A549 treated with AZD9567 at 1 μM for 4 hours (cell line): Measurements from ENCODE around the gene EPM2AIP1. TPM values are rescaled to one million over a fixed set of nuclear protein-coding genes. Genes with fewer than 3 reads are reported as not detected.

Experiments
- total RNA-seq: library from RNA; stranded (reverse); fragments of 200-300 nt; extraction: Qiagen RNA extraction; gene quantifications from 5 replicates; pipeline ENCODE4 v1.2.3, GENCODE V29; 2022; ENCODE audit not compliant: insufficient read depth

EPM2AIP1 gene
- 4.6 to 8.5 TPM (median 6.5 TPM) in 5 replicates for total RNA-seq

DNA sequence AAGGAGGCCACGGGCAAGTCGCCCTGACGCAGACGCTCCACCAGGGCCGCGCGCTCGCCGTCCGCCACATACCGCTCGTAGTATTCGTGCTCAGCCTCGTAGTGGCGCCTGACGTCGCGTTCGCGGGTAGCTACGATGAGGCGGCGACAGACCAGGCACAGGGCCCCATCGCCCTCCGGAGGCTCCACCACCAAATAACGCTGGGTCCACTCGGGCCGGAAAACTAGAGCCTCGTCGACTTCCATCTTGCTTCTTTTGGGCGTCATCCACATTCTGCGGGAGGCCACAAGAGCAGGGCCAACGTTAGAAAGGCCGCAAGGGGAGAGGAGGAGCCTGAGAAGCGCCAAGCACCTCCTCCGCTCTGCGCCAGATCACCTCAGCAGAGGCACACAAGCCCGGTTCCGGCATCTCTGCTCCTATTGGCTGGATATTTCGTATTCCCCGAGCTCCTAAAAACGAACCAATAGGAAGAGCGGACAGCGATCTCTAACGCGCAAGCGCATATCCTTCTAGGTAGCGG is at the start of gene EPM2AIP1:
Gene EPM2AIP1 (minus strand): TSS at position 326 of the 520 bp plus-strand sequence. CDS start 54 bp downstream, at position 272.

DNA sequence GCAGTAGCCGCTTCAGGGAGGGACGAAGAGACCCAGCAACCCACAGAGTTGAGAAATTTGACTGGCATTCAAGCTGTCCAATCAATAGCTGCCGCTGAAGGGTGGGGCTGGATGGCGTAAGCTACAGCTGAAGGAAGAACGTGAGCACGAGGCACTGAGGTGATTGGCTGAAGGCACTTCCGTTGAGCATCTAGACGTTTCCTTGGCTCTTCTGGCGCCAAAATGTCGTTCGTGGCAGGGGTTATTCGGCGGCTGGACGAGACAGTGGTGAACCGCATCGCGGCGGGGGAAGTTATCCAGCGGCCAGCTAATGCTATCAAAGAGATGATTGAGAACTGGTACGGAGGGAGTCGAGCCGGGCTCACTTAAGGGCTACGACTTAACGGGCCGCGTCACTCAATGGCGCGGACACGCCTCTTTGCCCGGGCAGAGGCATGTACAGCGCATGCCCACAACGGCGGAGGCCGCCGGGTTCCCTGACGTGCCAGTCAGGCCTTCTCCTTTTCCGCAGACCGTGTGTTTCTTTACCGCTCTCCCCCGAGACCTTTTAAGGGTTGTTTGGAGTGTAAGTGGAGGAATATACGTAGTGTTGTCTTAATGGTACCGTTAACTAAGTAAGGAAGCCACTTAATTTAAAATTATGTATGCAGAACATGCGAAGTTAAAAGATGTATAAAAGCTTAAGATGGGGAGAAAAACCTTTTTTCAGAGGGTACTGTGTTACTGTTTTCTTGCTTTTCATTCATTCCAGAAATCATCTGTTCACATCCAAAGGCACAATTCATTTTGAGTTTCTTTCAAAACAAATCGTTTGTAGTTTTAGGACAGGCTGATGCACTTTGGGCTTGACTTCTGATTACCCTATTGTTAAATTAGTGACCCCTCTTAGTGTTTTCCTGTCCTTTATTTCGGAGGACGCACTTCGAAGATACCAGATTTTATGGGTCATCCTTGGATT is 674 bp upstream of the EPM2AIP1 start, which contains the start of gene MLH1:
Gene MLH1 (plus strand): TSS at position 193 of the 958 bp plus-strand sequence. CDS start 30 bp downstream, at position 223.

DNA sequence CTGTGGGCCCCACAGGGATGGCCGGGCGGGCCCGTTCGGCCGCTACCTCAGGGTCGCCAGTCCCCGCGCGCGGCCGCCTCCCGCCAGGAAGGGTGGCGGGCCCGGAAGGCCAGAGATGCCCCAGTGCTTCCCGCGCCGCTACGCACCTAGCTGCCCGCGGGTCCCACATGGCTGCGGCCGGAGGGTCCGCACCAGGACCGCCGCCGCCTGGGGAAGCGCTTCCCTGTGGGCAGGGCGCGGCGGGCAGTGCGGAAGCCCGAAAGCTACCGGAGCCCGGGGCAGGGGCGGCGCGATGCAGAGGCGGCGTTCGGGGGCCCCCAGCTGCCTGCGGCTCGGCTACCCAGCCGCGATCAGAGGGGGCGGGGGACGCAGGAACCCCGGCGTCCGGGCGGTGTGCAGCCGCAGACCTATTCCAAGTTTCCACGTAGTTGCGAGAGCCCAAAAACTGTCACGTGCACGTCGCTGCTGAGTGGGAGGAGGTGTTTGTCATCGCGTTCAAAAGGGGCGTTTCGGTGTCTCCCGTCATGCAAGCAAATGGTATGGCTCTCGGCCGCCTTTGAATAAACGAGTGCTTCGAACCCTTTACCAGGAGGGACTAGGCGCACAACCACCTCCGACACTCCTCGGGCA is 48.2 kb downstream of the EPM2AIP1 start, which contains the start of gene TRANK1:
Gene TRANK1 (minus strand): TSS at position 414 of the 630 bp plus-strand sequence. CDS start 245 bp downstream, at position 169.

Other genes with a start within 250 kb of the EPM2AIP1 start
- not detected in 5 replicates for gene DCLK3, start 228.6 kb downstream of the EPM2AIP1 start, total RNA-seq
- 0.80 to 1.2 TPM (median 1.0 TPM) in 5 replicates for gene TRANK1, start 48.1 kb downstream of the EPM2AIP1 start, total RNA-seq
- 31.1 to 35.7 TPM (median 31.3 TPM) in 5 replicates for gene MLH1, start 387 bp upstream of the EPM2AIP1 start, total RNA-seq
- gene LRRFIP2, start 181.5 kb upstream of the EPM2AIP1 start, total RNA-seq: 52.9 to 71.8 TPM (median 55.4 TPM) in 5 replicates